HPDE6-E6E7 (cell line): Measurements from ENCODE around the gene GOLGA6L2.
A peak's percentile ranks its signal among the peaks of the same experiment; 100 is the strongest.
"Not testable (repeated sequence)": the region's sequence is repeated elsewhere in the genome, so short reads cannot be mapped to it uniquely, and the experiment has no call there.

ENCODE experiments used
- DNase-seq: peaks from one replicate; pipeline ENCODE4 v3.0.0; 2011; ENCODE audit warnings: missing footprints; ENCODE audit errors: extremely low spot score

GOLGA6L2 gene

DNA sequence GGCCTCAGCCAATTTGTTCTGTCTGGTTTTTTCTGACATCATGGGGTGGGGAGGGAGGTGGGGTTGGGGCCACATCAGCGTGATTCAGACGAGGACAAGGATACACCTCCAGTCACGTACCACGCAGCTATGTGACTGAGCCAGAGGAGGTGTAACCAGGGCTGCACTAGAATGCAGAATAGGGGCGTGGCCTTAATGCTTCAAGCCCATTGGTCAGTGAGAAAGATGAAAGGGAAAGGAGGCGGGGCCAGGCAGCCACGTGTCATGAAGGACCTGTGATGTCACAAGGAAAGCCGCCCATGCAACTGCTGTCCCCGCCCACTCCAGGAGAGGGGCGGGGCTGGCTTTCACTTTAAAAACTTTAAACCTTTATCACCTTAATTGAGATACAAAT, at the start of gene GOLGA6L2:
Gene GOLGA6L2, minus strand, starts transcription at position 137 of the 394 bp plus-strand sequence. Its CDS starts 62 bp downstream, at position 75.
- DNase-seq: no peak

DNA sequence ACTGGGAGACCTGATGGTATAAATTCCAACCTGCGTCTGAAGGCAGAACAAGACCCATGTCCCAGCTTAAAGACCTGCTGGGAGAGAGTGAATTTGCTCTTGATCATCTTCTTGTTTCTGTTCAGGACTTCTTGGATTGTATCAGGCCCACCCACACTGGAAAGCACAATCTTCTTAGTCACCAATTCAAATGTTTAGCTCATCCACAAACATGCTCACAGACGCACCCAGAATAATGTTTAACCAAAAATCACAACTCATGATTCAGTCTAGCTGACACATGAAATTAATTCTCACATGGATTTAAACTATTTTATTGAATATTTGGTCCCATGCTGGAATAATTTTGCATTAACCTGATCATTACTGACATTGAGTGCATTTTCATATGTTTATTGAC, 37.8 kb upstream of the GOLGA6L2 start:
- no peak for DNase-seq

- DNase-seq: no peak
Observed at GRCh38 chr15:23483821-23484299, 36.8 kb upstream of the GOLGA6L2 start.

GRCh38 chr15:23482764-23483489, 35.9 kb upstream of the GOLGA6L2 start:
- no peak for DNase-seq

DNA sequence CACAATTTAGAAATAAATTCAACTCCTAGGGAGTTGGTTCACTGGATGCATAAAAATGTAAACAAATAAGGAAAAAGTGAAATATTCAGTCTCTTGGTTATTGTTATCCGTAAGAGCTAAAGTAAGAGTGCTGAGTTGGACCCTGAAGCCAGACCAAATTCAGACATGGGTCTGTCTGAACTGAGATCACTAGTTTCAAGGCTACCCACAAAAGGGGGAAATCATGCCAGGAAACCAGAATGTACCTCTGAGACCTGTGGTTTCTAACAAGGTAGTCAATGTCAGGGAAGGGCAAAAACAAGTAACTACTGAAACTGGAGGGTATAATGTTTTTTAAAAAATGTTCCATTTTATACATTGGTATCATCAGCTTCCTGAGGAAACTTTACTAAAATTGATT, 35.2 kb upstream of the GOLGA6L2 start:
- no peak for DNase-seq

DNA sequence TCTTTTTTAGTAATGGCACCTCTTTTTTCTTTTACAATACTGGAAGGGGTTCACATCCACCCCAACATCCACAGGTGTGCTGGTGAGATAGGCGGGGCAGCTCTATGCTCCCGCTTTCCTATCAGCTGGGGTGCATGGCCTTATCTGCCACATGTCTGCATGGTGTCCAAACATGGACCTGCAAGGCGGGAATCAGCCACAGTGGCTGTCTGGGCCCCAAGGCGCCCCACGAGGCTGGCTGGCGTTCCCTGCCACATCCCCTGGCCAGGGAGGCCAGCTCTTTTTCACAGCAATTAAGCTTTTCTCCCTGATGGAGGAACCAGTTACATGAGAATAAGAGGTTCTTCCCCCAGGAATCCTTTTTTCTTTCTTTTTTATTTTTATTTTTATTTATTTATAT, 30.9 kb upstream of the GOLGA6L2 start:
- no peak for DNase-seq

GRCh38 chr15:23472678-23473077, 25.6 kb upstream of the GOLGA6L2 start:
- no peak for DNase-seq

DNA sequence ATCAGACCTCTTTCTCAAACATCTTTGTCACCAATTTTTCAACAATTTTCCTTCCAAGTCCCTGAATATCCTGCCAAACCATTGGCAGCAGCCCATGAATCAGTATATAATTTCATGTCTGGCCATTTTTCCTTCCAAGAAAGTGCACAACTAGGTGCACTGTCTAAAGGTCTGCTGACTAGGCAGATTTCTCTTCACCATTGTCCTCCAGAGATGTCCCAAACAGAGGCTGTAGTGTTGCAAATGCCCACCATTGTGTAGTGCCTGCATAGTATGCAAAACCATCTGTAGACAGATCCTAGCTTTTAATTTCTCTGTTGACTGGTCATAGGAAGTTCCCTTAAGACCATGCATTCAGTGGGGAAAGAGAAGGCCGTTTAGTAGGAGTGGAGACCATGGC, 25.0 kb upstream of the GOLGA6L2 start:
- no peak for DNase-seq

DNA sequence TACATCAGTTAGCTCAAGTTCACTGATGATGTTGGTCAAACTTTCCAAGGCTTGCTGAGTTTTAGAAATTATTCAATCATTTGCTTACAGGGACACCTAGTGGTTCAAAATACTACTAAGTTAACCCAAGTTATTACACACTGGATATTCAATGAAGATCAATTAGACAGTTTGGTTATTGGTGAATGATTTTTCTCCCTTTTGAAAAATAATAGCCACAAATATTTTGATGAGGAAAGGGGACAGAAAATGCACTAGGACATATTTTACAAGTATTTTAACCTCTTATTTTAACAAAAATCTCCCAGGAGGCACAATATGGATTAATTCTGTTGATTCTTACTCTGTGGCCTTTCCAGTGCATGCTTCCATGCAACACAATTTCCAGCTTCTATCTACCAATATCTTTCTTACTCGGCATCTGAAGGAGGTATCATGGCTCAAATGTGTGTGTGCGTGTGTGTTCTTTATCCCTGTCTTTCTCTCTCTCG, 20.1 kb upstream of the GOLGA6L2 start:
- DNase-seq: peak; percentile 9

- no peak for DNase-seq
Observed at GRCh38 chr15:23457890-23458289, 10.8 kb upstream of the GOLGA6L2 start.

DNA sequence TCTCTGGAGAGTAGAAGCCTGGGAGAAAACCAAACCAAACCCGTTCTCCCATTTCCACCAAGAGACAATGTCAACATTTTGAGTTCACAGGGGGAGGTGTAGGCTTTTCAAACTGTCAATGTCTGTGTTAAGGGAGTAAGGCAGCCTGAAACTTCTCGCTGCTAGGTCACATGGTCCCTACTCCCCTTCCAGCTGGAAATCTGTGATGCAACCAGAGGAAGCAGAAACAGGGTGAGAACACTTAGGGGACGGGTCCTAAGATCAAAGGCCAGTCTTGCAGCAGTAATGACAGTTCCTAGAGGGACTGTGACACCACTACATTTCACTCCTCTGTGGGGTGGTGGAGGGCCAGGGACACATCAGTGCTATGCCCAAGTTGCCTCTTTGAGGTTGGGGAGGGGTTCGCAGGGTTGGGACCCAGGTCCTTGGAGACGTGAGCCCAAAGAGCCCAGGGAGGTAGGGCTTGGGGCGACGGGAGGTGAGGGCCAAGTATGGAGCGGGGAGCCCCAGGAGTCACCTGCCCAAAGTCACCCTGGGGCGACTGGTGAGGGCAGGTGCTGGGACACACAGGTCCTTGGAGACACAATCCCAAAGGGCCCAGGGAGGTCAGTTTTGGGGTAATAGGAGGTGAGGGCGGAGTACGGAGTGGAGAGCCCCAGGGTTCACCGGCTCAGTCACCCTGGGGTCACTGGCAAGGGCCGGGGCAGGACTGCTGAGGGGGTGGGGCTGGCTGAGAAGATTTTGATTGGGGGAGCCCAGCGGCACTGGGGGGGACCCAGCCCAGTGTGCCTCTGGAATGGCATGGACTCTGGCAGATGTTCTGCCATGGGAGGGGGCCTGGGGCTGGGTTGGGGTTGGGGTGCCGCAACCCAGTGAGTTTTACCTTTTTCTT, 582 bp downstream of the GOLGA6L2 start:
- DNase-seq: no peak

- DNase-seq: no peak
Observed at GRCh38 chr15:23444269-23444668, 2.8 kb downstream of the GOLGA6L2 start.

GRCh38 chr15:23441204-23441603, 5.8 kb downstream of the GOLGA6L2 start:
- no peak for DNase-seq

DNA sequence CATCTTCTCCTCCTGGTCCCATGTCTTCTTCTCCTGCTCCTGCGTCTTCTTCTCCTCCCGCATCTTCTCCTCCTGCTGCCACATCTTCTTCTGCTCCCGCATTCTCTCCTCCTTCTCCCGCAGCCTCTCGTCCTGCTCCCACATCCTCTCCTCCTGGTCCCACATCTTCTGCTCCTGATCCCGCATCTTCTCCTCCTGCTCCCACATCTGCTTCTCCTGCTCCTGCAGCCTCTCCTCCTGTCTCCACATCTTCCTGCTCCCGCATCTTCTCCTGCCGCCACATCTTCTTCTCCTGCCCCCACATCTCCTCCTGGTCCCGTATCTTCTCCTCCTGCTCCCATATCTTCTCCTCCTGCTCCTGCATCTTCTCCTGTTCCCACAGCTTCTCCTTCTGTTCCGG, 6.4 kb downstream of the GOLGA6L2 start:
- no peak for DNase-seq

- no peak for DNase-seq
Observed at GRCh38 chr15:23439513-23439912, 7.5 kb downstream of the GOLGA6L2 start.

GRCh38 chr15:23438816-23439466, 8.1 kb downstream of the GOLGA6L2 start:
- DNase-seq: no peak

- DNase-seq: no peak
Observed at GRCh38 chr15:23437673-23438072, 9.4 kb downstream of the GOLGA6L2 start.

- DNase-seq: no peak
Observed at GRCh38 chr15:23437146-23437545, 9.9 kb downstream of the GOLGA6L2 start.

GRCh38 chr15:23436421-23436820, 10.6 kb downstream of the GOLGA6L2 start:
- DNase-seq: no peak

- not testable (repeated sequence) for DNase-seq
Observed at GRCh38 chr15:23434699-23435098, 12.3 kb downstream of the GOLGA6L2 start.

DNA sequence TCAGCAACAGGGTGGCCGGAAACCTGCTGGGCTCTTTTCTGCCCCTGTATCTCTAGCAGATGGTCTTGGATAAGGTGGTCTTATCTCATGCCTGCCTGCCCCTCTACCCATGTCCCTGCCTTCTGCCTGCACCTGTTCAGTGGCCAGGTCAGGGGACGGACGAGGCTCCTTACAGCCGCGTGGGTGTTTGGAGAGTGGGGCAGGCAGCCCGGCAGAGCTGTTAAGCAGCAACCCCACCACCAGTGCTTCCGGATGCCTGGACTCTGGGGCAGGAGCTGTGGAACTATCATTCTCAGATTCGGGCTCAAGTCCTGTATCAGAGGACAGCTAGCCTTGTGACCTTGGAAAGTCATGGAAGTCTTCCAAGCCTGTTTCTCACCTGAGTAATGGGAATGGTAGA, 21.7 kb downstream of the GOLGA6L2 start:
- DNase-seq: not testable (repeated sequence)
